SU-DHL-6 (cell line): Measurements from ENCODE around the gene GAS7.

ENCODE experiments used
- H2AFZ ChIP-seq: fragments of 200-600 bp; sonication (generic); 2 replicates; pipeline ENCODE4 v1.6.1; 2014; ENCODE audit warnings: low read depth, mild to moderate bottlenecking, moderate library complexity, mixed read lengths, antibody characterized with exemption, low read length; ENCODE audit not compliant: severe bottlenecking
- H3F3A ChIP-seq: fragments of 200-600 bp; shearing (Covaris generic); 2 replicates; pipeline ENCODE4 v1.6.0; 2016; ENCODE audit warnings: antibody characterized with exemption, mild to moderate bottlenecking; ENCODE audit not compliant: insufficient read depth
- H3K27ac ChIP-seq: fragments of 200-600 bp; sonication (generic); 2 replicates; pipeline ENCODE4 v1.5.1; 2016; ENCODE audit warnings: low read depth, mild to moderate bottlenecking, low read length, moderate library complexity, mixed read lengths
- H3K27me3 ChIP-seq: fragments of 200-600 bp; sonication (generic), shearing (Covaris generic); 2 replicates; pipeline ENCODE4 v1.6.0; 2014; ENCODE audit warnings: mild to moderate bottlenecking, low read length
- H3K36me3 ChIP-seq: fragments of 200-600 bp; sonication (generic); 2 replicates; pipeline ENCODE4 v1.6.1; 2014; ENCODE audit warnings: mild to moderate bottlenecking, low read length, mixed read lengths
- H3K4me2 ChIP-seq: fragments of 300-600, 200-600 bp; shearing (Covaris generic), sonication (generic); 2 replicates; pipeline ENCODE4 v1.6.0; 2014; ENCODE audit warnings: low read length, low read depth, mild to moderate bottlenecking; ENCODE audit not compliant: poor library complexity, severe bottlenecking
- H3K4me3 ChIP-seq: fragments of 200-600 bp; sonication (generic); 2 replicates; pipeline ENCODE4 v1.5.1; 2014; ENCODE audit warnings: antibody characterized with exemption, low read length, mild to moderate bottlenecking, mixed read lengths; ENCODE audit not compliant: insufficient read depth, poor library complexity, severe bottlenecking
- H3K79me2 ChIP-seq: fragments of 200-600 bp; sonication (generic); 2 replicates; pipeline ENCODE4 v1.6.1; 2014; ENCODE audit warnings: mild to moderate bottlenecking, low read length, moderate library complexity; ENCODE audit not compliant: insufficient read depth
- H3K9ac ChIP-seq: fragments of 200-600 bp; sonication (generic); 2 replicates; pipeline ENCODE4 v1.7.0; 2014; ENCODE audit warnings: mild to moderate bottlenecking, low read length
- H3K9me2 ChIP-seq: fragments of 200-600 bp; sonication (generic); replicated peaks from 2 replicates; pipeline ENCODE4 v1.6.1; 2014; ENCODE audit warnings: low read length; ENCODE audit not compliant: insufficient read depth
- H3K9me3 ChIP-seq: fragments of 200-600 bp; sonication (generic); 2 replicates; pipeline ENCODE4 v1.6.1; 2014; ENCODE audit warnings: low read length, mixed read lengths; ENCODE audit not compliant: insufficient read depth
- H4K20me1 ChIP-seq: fragments of 200-600 bp; sonication (generic); 2 replicates; pipeline ENCODE4 v1.6.1; 2014; ENCODE audit warnings: low read depth, mild to moderate bottlenecking, antibody characterized with exemption, low read length, moderate library complexity, mixed read lengths
- EZH2phosphoT487 ChIP-seq: fragments of 200-600 bp; sonication (generic), shearing (Covaris generic); conservative IDR thresholded peaks from 2 replicates; pipeline ENCODE4 v1.6.1; 2018; ENCODE audit warnings: mild to moderate bottlenecking, antibody characterized with exemption, low read length, moderate library complexity, mixed read lengths
- TF ChIP-seq, protein P1 (sequence below): fragments of 200-600 bp; sonication (generic); IDR thresholded peaks from one replicate; pipeline ENCODE4 v1.5.1; 2017; ENCODE audit warnings: antibody characterized with exemption, mild to moderate bottlenecking, low read length, moderate library complexity; ENCODE audit not compliant: insufficient read depth, poor library complexity, severe bottlenecking

GAS7 gene

DNA sequence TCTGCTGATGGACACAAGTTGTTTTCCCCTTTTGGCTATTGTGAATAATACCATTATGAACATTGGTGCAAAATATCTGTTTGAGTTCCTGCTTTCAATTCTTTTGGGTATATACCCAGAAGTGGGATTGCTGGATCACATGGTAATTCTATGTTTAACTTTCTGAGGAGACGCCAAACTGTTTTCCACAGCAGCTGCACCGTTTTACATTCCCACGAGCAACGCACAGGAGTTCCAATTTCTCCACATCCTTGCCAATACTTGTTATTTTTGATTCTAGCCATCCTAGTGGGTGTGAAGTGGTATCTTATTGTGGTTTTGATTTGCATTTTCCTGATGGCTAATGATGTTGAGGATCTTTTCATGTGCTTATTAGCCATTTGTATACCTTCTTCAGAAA is 43.4 kb upstream of the GAS7 start:
- no peak overlapping the region for H3K4me2 ChIP-seq
- H3K9ac ChIP-seq: no peak overlapping the region
- no peaks in the 10 kb centered on the region for H3K79me2 ChIP-seq
- TF ChIP-seq, protein P1, sequence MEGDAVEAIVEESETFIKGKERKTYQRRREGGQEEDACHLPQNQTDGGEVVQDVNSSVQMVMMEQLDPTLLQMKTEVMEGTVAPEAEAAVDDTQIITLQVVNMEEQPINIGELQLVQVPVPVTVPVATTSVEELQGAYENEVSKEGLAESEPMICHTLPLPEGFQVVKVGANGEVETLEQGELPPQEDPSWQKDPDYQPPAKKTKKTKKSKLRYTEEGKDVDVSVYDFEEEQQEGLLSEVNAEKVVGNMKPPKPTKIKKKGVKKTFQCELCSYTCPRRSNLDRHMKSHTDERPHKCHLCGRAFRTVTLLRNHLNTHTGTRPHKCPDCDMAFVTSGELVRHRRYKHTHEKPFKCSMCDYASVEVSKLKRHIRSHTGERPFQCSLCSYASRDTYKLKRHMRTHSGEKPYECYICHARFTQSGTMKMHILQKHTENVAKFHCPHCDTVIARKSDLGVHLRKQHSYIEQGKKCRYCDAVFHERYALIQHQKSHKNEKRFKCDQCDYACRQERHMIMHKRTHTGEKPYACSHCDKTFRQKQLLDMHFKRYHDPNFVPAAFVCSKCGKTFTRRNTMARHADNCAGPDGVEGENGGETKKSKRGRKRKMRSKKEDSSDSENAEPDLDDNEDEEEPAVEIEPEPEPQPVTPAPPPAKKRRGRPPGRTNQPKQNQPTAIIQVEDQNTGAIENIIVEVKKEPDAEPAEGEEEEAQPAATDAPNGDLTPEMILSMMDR: no peak
- no peak for TF ChIP-seq EZH2phosphoT487
- H2AFZ ChIP-seq: no peak overlapping the region
- H3K27ac ChIP-seq: no peak overlapping the region
- H3K27me3 ChIP-seq: no peaks in the 10 kb centered on the region
- no peaks in the 10 kb centered on the region for H3K9me2 ChIP-seq
- H3F3A ChIP-seq: no peaks in the 10 kb centered on the region
- H3K4me3 ChIP-seq: no peak overlapping the region
- H3K9me3 ChIP-seq: 0 out of 2 replicates have a peak, but pooled peaks cover 4% of the 10 kb centered on the region
- H4K20me1 ChIP-seq: no peaks in the 10 kb centered on the region
- H3K36me3 ChIP-seq: no peaks in the 10 kb centered on the region

DNA sequence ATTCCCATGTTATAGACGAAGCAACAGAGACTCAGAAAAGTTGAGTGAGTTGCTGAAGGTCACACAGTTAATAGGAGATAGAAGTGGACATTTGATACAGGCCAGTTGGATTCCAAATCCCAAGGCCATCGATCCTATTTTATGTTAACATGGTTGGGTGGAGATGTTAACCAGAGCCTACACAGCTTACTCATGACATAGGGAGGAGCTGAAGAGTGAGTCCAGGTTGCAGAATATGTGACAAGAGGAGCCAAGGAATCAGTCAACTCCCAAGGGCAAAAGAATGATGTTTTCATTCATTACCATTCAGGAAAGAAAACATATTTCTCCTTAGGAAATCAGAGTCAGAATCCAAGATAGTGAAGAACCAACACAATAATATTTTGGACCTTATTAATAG is 40.3 kb upstream of the GAS7 start:
- Histone ChIP-seq H3K4me3 (no peak overlapping the region), H3K27me3 (no peaks in the 10 kb centered on the region), H3K9me2 (no peaks in the 10 kb centered on the region), H3K27ac (no peak overlapping the region), H3K79me2 (no peaks in the 10 kb centered on the region), H3K9me3 (0 out of 2 replicates have a peak, but pooled peaks cover 4% of the 10 kb centered on the region), H4K20me1 (no peaks in the 10 kb centered on the region), H3K9ac (no peak overlapping the region), H3F3A (no peaks in the 10 kb centered on the region), H3K4me2 (no peak overlapping the region), H3K36me3 (no peaks in the 10 kb centered on the region), H2AFZ (no peak overlapping the region)
- TF ChIP-seq, protein P1: no peak
- no peak for TF ChIP-seq EZH2phosphoT487

DNA sequence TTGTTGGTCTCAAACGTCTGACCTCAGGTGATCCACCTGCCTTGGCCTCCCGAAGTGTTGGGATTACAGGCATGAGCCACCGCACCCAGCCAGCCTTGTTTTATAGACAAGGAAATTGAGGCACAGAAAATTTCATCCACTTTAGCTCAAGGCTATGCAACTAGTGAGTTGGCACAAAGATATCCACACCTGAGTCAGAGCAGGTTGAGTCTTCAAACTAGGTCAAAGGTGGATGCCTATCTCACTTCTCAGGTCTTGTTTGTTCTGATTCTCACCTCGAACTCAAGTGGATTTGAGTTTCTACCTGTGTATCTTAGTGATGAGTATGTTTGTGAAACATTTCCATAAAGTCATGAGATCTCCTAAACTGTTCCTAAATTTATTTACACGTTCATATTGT is 35.6 kb upstream of the GAS7 start:
- Histone ChIP-seq H4K20me1 (no peaks in the 10 kb centered on the region), H3K27me3 (no peaks in the 10 kb centered on the region), H3F3A (no peaks in the 10 kb centered on the region), H3K9ac (no peak overlapping the region), H3K9me2 (no peaks in the 10 kb centered on the region), H2AFZ (no peak overlapping the region), H3K79me2 (no peaks in the 10 kb centered on the region), H3K4me3 (no peak overlapping the region), H3K27ac (no peak overlapping the region), H3K9me3 (no peaks in the 10 kb centered on the region), H3K36me3 (no peaks in the 10 kb centered on the region), H3K4me2 (no peak overlapping the region)
- TF ChIP-seq, protein P1: no peak
- TF ChIP-seq EZH2phosphoT487: no peak

DNA sequence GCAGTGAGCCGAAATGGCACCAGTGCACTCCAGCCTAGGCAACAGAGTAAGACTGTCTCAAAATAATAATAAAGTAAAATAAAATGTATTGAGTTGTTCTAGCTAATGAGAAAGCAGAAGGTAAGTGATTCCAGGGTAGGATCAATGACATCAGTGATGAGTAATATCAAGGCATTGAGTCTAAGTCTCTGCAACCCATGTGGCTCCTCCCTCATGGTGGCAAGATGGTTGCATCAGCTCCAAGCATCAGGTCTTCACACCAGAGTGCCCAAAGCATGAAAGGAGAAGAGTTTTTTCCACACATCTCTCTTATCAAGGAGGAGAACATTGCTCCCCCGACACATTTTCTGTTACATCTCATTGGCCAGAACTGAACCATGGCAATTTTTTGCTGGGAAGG is 34.8 kb upstream of the GAS7 start:
- H3K9me2 ChIP-seq: no peaks in the 10 kb centered on the region
- H3K27ac ChIP-seq: no peak overlapping the region

More for the DNA sequence above, 34.8 kb upstream of the GAS7 start:
- TF ChIP-seq, protein P1: no peak
- no peak for TF ChIP-seq EZH2phosphoT487
- Histone ChIP-seq H2AFZ (no peak overlapping the region), H3K27me3 (no peaks in the 10 kb centered on the region), H3K9ac (no peak overlapping the region), H3K36me3 (no peaks in the 10 kb centered on the region), H3K9me3 (no peaks in the 10 kb centered on the region), H3K4me2 (no peak overlapping the region), H3K4me3 (no peak overlapping the region), H3F3A (no peaks in the 10 kb centered on the region), H4K20me1 (no peaks in the 10 kb centered on the region), H3K79me2 (no peaks in the 10 kb centered on the region)
